Measurements from ENCODE around the gene WTAP.
"Not testable (repeated sequence)": the region's sequence is repeated elsewhere in the genome, so short reads cannot be mapped to it uniquely, and the experiment has no call there.

WTAP gene

DNA sequence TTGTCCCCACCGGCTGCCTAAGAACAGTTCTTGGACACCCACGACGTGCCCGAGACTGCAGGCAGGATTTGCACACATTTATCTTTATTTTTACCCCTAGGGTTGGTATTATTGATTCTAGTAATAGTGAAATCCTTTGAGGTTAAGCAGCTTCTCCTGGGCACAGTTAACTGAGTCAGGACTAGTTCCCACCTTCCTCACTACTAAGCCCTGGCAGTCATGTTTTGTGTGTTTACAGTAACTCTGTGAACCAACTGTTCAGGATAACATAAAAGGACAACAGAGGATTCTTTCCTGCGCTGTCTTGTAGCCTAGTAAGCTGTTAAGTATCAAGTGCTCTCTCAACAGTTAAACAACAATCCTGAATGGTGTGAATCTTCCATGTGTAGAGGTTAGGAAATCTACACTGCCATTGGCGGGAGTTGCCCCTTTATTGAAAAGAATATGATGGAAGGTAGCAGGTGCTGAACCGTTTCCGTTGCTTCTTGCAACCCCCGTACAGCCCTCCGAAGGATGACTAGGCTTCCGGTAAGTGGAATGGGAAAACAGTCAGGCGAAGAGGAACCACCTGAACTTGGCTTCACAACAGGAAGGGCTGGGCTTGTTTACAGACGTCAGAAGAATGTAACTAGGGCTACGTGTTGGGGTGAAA lies 33.3 kb upstream of the WTAP start:
- no peak for DNase-seq

DNA sequence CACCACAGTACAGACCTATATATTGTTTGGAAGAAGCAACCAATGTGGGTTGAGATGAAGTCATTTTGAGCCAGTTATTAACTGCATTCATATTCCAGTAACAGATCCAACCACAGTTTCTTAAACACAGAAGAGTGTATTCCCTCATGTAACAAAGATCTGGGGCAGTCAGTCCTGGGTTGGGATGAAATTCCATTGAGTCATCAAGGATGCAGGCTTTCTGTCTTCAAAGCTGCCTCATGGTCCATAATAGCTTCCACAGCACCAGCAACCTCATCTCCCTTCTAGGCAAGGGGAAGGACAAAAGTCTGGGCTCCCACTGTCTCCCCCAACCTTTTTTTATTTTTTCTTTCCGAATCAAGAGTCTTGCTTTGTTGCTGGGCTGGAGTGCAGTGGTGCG lies 31.3 kb upstream of the WTAP start:
- no peak for DNase-seq

DNA sequence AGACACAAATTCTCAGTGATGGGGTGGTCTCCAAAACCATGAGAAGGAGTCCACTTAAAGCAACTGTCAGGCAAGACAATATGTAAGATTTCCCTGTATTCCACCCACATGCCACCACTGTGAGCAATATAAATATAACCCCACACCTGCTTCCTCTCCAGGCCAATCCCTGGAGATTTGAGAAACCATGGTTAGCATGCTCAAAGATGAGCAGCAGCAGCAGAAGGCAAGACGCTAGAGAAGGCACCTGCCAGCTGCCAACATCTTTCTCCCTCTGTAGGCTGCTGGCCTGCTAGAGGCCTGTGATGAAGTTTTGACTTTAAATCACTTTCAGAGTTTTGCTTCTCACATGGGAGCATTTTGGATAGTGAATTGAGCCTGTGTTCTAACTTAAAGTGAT lies 26.3 kb upstream of the WTAP start:
- no peak for DNase-seq

DNA sequence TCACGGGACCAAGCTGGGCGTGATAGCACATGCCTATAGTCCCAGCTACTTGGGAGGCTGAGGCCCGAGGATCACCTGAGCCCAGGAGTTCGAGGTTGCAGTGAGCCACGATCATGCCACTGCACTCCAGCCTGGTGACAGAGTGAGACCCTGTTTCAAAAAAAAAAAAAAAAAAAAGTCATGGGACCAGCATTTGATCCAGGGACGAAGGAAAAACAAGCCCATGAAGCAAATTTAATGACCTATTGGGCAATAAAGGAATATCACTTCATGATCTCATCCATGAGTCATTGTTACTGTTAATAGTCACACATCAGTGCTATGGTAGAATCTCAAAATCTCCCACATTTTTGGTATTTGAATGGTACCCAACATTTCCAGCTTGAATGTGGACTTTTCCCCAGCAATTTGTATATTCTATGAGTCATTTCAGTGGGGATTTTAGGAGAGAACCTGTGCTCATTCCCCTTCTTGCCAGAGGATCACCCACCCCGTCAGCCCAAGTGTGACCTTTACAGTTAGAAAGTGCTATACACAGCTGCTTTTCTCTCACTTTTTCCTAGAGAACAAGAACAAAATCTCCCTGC lies 25.8 kb upstream of the WTAP start:
- DNase-seq: no peak

DNA sequence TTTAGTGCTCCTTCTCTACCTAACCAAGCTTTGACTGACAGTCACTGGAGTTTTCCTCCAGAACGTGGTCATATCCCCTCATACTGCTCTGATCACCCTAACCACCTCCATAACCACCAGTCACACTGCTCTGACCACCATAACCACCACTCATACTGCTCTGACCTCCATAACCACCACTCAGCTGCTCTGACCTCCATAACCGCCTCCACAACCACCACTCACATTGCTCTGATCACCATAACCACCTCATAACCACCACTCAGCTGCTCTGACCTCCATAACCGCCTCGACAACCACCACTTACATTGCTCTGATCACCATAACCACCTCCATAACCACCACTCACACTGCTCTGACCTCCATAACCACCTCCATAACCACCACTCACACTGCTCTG lies 16.7 kb upstream of the WTAP start:
- DNase-seq: not testable (repeated sequence)

DNA sequence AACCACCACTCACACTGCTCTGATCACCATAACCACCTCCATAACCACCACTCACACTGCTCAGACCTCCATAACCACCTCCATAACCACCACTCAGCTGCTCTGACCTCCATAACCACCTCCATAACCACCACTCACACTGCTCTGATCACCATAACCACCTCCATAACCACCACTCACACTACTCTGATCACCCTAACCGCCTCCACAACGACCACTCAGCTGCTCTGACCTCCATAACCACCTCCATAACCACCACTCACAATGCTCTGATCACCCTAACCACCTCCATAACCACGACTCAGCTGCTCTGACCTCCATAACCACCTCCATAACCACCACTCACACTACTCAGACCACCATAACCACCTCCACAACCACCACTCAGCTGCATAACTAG lies 14.9 kb upstream of the WTAP start:
- DNase-seq: not testable (repeated sequence)

DNA sequence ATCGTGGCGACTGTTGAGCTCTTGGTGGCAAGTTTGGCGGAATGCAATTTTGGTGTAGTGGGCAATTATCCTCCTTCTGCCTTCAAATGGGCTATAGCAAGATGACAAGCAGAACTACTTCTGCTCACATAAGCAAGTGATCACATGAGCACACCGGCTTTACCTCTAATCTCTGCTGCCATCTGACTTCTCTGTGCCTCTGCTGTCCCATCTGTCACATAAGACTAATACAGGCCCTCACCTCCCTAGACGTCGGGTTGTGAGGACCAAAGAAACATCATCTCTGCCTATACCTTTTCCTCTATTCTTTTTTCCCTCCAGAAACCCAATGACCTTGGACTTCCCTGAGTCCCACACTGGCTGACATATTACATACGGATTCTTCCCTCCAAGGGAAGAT lies 13.3 kb upstream of the WTAP start:
- no peak for DNase-seq

DNA sequence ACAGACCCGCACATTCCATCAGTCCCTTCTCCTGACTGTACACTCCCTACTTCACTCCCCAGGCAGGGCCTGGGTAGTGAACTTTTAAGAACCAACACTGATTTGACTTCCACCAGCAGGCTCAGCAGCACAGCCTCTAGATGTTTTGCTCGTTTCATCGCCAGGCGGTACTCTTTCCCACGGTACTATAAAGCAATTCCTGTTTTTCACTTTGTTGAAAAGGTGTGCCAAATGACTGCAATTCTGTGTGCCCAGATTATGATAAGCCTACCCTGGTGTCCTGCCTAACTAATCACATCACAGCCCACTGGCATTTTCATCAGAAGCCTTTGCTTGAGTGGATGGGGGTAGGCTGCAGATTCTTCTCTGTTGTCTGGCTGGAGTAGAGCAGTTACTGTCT lies 12.9 kb upstream of the WTAP start:
- no peak for DNase-seq

DNA sequence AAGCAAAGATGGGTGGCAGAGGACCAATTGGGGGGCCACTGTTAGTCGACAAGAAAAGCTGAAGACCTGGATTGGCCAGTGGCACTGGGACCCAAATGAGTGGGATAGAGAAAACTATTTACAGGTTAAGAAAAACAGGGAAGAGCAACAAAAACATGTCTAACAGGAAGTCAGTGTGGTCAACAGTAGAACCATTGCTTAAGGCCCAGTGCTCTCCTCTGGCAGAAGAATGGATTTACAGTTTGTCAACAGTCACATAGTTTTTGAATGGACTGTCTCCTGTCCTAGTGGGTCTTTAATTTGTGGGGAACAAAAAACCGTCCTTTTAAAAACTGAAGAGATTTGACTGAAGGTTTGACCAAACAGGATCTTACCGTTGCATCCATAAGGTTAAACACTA lies 12.1 kb upstream of the WTAP start:
- no peak for DNase-seq

DNA sequence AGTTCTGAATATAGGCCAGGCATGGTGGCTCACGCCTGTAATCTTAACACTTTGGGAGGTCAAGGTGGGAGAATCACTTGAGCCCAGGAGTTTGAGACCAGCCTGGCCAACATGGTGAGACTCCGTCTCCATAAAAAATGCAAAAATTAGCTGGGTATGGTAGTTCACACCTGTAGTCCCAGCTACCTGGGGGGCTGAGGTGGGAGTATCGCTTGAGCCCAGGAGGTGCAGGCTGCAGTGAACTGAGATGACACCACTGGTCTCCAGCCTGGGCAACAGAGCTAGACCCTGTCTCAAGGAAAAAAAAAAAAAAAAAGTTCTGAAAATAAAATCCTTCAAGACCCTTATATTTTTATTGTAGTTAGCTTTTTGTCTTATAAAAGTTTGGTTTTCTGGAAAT lies 11.7 kb upstream of the WTAP start:
- no peak for DNase-seq

DNA sequence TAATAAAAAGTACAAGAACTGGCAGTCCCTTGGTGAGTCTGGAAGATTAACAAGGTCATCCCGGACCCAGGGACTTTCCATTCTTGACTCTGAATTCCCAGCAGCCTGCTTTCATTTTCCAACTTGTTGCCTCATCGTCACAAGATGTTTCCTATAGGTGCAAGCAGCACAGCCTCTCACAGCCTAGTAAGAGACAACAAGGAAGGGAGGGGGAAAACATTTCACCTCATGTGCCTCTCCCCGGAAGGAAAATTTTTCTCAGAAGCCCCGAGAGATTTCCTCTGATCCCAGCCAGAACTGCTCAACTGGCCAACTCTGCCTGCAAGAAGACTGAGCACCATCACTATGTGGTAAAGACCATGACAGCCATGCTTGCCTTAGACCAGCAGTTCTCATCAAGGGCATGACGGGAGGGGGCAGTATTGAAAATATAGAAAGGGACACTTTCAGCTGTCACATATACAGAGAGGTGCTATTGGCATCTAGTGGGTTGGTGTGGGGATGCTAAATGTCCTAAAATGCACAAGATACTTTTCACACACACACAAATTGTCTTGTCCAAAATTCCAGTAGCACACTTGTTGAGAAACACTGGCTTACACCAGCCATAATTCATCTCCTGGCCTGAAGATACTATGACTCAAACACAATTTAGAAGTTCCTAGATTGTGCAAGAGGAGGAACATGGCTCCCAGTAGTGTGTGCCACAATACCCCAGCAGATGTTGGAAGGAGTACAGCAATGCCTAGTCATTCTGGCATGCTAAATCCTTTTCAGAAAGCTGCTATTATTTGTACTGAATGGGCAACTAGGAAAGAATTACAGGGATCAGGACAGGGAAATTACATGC lies 10.8 kb upstream of the WTAP start:
- DNase-seq: no peak

DNA sequence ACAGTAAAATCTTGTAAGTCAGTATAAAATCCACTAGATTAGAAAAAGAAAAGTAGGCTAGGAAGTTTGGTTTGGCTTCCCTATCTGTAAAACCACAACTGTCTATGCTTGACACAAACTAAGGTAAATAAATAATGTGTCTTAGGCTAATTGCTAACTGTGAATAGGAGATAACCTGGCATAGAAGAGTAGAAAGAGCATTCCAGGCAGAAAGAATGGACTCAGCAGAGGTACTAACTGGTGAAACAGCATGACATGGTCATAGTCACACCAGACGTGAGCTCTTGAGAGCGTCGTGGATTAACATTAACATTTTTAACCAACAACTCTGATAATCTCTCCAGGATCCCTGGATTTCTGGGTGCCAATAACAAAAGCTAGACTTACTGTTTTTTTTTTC lies 8.7 kb upstream of the WTAP start:
- DNase-seq: no peak

DNA sequence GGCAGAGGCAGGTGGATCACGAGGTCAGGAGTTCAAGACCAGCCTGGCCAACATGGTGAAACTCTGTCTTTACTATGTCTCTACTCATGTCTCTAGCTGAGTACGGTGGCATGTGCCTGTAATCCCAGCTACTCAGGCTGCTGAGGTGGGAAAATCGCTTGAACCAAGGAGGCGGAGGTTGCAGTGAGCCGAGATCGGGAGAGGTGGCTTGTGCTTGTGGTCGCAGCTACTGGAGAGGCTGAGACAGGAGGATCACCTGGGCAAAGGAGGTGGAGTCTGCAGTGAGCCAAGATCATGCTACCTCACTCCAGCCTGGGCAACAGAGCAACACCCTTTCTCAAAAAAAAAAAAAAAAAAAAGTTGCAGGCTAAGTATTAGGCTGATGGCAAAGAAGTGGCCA lies 8.0 kb upstream of the WTAP start:
- DNase-seq: no peak

DNA sequence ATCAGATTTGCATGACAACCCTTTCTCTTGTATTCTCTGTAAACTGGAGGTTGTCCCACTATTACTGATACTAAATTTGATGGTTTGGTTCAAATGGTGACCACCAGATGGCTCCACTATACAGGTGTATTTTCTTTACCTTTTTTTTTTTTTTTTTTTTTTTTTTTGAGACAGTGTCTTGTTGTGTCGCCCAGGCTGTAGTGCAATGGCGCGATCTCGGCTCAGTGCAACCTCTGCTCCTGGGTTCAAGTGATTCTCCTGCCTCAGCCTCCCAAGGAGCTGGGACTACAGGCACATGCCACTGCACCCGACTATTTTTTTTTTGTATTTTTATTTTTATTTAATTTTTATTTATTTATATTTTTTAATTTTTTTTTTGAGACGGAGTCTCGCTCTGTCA lies 6.6 kb upstream of the WTAP start:
- no peak for DNase-seq

DNA sequence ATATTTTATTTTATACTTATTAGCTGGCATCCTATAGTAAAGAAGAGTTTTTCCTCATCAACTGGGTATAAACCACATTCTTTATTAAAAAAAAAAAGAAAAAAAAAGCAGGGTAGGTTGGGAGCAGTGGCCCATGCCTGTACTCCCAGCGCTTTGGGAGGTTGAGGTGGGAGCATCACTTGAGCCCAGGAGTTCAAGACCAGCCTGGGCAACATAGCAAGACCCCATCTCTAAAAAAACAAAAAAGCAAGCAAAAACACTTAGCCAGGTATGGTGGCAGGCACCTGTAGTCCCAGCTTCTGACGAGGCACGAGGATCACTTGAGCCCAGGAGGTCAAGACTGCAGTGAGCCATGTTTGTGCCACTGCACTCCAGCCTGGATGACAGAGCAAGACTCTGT lies 5.3 kb upstream of the WTAP start:
- not testable (repeated sequence) for DNase-seq

DNA sequence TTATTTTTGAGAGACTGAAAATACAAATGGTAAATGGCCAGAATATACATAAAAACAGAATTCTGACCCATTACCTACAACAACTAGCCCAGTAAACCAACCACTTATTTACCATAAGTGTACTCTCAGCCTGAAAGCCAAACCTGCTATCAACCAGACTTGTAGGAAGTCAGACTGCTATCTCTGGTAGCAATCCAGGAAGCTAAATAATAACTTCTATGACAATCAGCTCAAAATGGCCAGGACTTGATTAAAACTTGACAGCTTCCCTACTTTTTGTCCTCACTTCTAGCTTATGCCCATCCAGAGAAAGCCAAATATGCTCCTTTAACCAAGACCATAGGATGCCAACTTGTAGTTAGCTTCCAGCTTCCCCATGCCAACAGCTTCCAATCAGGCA lies 4.7 kb upstream of the WTAP start:
- DNase-seq: no peak

DNA sequence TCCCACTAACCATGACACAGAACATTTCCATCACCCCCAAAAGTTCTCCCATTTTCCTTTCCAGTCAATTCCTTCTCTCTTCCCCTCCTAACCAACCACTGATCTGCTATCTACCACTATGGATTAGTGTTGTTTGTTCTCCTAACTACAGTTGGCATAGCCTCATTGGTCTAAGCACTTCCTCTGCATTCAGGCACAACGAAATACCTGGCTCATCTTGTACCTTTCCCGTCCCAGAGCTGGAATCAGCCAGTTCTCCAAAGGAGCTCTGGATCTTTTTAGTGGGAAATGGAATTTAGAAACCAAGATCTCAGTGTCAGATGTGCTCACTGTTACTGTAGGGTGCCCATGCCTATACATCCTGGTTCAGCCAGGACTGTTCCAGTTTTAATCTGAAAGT lies 4.0 kb upstream of the WTAP start:
- DNase-seq: no peak

DNA sequence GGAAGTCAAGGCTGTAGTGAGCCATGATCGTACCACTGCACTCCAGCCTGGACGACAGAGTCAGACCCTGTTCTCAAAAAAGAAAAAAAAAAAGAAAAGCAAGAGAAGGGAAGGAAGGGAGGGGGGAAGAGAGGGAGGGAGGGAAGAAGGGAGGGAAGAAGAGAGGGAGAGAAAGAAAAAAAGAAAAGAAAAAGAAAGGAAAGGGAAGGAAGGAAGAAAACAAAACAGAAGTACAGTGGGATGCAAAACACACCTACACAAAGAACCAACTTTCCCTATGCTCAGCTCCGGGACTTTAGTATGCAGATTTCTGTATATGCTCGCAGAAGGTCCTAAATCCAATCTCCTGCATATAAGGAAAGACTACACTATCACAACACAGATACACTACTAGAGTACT lies 2.5 kb upstream of the WTAP start:
- no peak for DNase-seq

DNA sequence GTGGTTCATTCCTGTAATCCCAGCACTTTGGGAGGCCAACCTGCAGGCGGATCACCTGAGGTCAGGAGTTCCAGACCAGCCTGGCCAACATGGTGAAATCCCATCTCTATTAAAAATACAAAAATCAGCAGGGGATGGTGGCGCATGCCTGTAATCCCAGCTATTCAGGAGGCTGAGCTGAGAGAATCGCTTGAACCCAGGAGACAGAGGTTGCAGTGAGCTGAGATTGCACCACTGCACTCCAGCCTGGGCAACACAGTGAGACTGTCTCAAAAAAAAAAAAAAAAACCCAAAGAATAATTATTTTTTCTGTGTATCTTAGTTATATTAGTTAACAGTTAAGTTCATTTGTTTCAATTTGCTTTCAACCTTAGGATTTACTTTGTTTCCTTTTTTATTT lies 2.1 kb upstream of the WTAP start:
- not testable (repeated sequence) for DNase-seq

DNA sequence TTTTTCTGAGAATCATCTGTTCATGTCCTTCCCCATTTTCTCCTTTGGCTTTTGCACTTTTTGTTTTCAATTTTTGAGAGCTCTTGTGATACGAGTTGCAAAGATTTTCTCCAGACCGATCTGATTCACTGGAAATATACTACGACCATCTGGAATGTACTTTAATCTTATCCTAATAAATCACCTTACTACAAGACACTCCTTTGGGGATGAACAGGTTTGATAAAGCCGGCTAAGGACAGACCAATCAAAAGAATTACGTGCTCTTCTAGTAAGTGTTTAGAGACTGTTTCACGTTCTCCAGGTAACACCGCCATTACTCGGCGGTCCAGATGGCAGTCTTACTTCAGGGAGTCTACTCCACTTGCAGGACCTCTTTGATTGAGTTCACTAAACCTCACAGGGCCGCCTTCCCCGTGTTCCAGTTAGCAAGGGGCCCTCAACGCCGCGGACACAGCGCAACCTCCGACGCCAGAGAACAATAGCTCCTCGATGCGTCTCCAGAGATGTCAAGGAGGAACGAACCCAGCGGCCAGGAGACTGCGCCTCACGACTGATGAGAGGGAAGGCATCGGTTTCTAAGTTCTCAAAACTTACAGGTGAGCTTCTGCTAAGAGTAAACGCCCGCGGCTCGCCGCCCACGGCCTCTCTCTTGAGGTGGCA lies 920 bp upstream of the WTAP start:
- DNase-seq: peak; percentile 79

DNA sequence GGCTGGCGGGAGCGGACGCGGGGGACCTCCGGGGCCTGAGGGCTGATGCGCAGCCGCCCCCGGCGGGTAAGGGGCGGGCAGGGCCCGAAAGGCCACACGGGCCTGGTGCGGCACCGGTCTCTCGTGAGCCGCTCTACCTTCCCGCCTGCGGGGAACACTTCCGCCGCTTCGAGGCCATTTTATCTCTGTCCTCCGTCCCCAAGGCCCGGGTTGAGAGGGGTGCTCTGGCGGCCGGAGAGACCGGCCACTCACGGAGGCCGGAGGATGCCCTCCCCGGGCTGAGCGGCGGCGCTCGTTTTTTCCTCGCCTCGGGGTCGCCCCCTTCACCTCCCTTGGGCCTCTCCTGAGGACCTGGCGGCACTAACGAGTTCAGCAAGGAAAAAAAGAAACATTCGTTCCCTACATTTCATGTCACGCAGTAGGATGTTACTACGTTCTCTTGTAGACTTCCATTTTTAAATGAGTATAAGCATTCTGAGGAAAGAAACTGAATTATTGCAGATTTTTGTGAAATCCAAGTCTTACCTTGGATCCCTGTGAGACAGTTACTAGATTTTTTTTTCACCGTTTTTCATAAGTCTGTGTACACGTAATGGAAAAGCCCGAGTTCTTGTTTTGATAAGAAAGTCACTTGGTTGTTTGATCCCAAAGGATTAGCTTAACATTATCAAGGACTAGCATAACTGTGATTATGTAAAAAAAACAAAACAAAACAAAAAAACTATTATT lies 575 bp downstream of the WTAP start:
- DNase-seq: no peak

DNA sequence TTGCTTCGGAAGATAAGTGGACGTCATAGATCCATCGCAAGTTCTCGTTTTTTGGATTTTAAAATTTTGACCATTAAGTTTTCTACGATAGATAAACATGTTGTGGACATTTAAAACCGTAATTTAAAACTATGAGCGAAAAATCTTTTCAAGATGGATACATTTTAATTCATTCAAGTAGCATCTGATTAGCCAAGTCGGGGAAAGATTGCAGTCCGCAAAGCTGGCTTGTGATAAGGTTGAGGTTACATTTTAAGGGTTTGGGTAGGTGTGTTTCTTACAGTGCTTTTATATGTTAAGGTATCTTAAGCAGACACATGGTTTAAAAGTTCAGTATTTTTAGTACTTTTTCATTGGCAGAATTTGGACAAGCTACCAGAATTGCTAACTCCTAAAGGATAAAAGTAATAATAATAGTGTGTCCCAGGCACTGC lies 1.2 kb downstream of the WTAP start:
- no peak for DNase-seq
